IMR-90 (cell line): Measurements from ENCODE around the gene SLC15A1. TPM values are rescaled to one million over a fixed set of nuclear protein-coding genes. Genes with fewer than 3 reads are reported as not detected.

Experiments
- ATAC-seq: fragments of 200-7000 bp; cut with Tn5 transposase; 2 replicates; pipeline ENCODE4 v1.9.1; 2020; ENCODE audit warnings: low read depth, mild to moderate bottlenecking, moderate library complexity
- BruUV-seq: library from RNA; stranded (reverse); fragments of 400-500 nt; replicated peaks from 2 replicates; lab custom pipeline; 2021; lab: Mats Ljungman, UMichigan
- CTCF ChIA-PET: fragments of 300-600 bp; formaldehyde crosslinking; extraction: SDS; loops from one replicate; lab custom pipeline; 2021; ENCODE audit warnings: antibody characterized with exemption; lab: Yijun Ruan, JAX
- POLR2A ChIA-PET: fragments of 300-600 bp; sonication (Branson Sonifier 250); formaldehyde crosslinking; loops from one replicate; lab custom pipeline; 2022; ENCODE audit warnings: antibody characterized with exemption; ENCODE audit not compliant: unreplicated experiment; lab: Charles Lee
- DNase-seq: peaks from one replicate; pipeline ENCODE4 v3.0.0; 2013
- H2AFZ ChIP-seq: replicated peaks from 2 replicates; pipeline ENCODE3; 2013; ENCODE audit warnings: low read length, mild to moderate bottlenecking; ENCODE audit not compliant: poor library complexity
- H2AK5ac ChIP-seq: 2 replicates; pipeline ENCODE4 v1.6.1; 2013; ENCODE audit warnings: low read depth, low read length, inconsistent platforms
- H2AK9ac ChIP-seq: replicated peaks from 2 replicates; pipeline ENCODE3; 2013; ENCODE audit warnings: mild to moderate bottlenecking, low read depth, low read length, moderate library complexity; ENCODE audit not compliant: poor library complexity
- H2BK120ac ChIP-seq: 2 replicates; pipeline ENCODE4 v1.6.1; 2013; ENCODE audit warnings: low read depth, low read length, inconsistent platforms
- H2BK15ac ChIP-seq: 3 replicates; pipeline ENCODE4 v1.6.1; 2013; ENCODE audit warnings: low read depth, low read length, inconsistent platforms
- H2BK20ac ChIP-seq: 2 replicates; pipeline ENCODE4 v1.6.1; 2013; ENCODE audit warnings: low read depth, mild to moderate bottlenecking, inconsistent platforms, low read length, moderate library complexity
- H2BK5ac ChIP-seq: 2 replicates; pipeline ENCODE4 v1.6.1; 2013; ENCODE audit warnings: mild to moderate bottlenecking, low read depth, low read length, inconsistent platforms; ENCODE audit not compliant: poor library complexity, severe bottlenecking
- H3K14ac ChIP-seq: replicated peaks from 2 replicates; pipeline ENCODE4 v1.6.1; 2013; ENCODE audit warnings: low read depth, low read length, inconsistent platforms
- H3K18ac ChIP-seq: 2 replicates; pipeline ENCODE4 v1.6.1; 2013; ENCODE audit warnings: low read depth, low read length, control low read depth
- H3K23ac ChIP-seq: 2 replicates; pipeline ENCODE4 v1.6.1; 2013; ENCODE audit warnings: low read depth, low read length, inconsistent platforms
- H3K27ac ChIP-seq: 2 replicates; pipeline ENCODE4 v1.5.1; 2013; ENCODE audit warnings: mild to moderate bottlenecking, control low read depth, low read length; ENCODE audit not compliant: insufficient read depth
- H3K27me3 ChIP-seq: 2 replicates; pipeline ENCODE4 v1.6.1; 2013; ENCODE audit warnings: low read length; ENCODE audit not compliant: control insufficient read depth, insufficient read depth
- H3K36me3 ChIP-seq: 2 replicates; pipeline ENCODE4 v1.6.1; 2013; ENCODE audit warnings: low read length, mixed read lengths; ENCODE audit not compliant: control insufficient read depth, insufficient read depth
- H3K4ac ChIP-seq: 2 replicates; pipeline ENCODE4 v1.6.1; 2013; ENCODE audit warnings: low read depth, low read length, inconsistent platforms
- H3K4me1 ChIP-seq: 2 replicates; pipeline ENCODE4 v1.6.1; 2013; ENCODE audit warnings: low read length, mixed read lengths; ENCODE audit not compliant: control insufficient read depth, insufficient read depth
- H3K4me2 ChIP-seq: 2 replicates; pipeline ENCODE4 v1.6.1; 2013; ENCODE audit warnings: low read depth, mild to moderate bottlenecking, control low read depth, low read length, moderate library complexity
- H3K4me3 ChIP-seq: 2 replicates; pipeline ENCODE4 v1.5.1; 2013; ENCODE audit warnings: low read depth, mild to moderate bottlenecking, control low read depth, low read length, moderate library complexity; ENCODE audit not compliant: insufficient read depth
- H3K56ac ChIP-seq: 2 replicates; pipeline ENCODE4 v1.6.1; 2013; ENCODE audit warnings: low read length, inconsistent platforms; ENCODE audit not compliant: insufficient read depth; ENCODE audit errors: extremely low read depth
- H3K79me1 ChIP-seq, 2 experiments: 2 replicates each; pipeline ENCODE4 v1.6.1; 2013; ENCODE audit warnings: low read length in 2 of 2, inconsistent platforms in 1 of 2, low read depth in 1 of 2
- H3K9ac ChIP-seq: 2 replicates; pipeline ENCODE4 v1.6.1; 2013; ENCODE audit warnings: low read depth, low read length, control low read depth
- H3K9me1 ChIP-seq: 2 replicates; pipeline ENCODE4 v1.6.1; 2013; ENCODE audit warnings: low read length, inconsistent platforms; ENCODE audit not compliant: insufficient read depth
- H3K9me3 ChIP-seq: 2 replicates; pipeline ENCODE4 v1.6.1; 2013; ENCODE audit warnings: low read length; ENCODE audit not compliant: control insufficient read depth, insufficient read depth
- H4K20me1 ChIP-seq: 2 replicates; pipeline ENCODE4 v1.6.1; 2013; ENCODE audit warnings: low read length, inconsistent platforms; ENCODE audit not compliant: insufficient read depth
- H4K5ac ChIP-seq: 2 replicates; pipeline ENCODE4 v1.6.1; 2013; ENCODE audit warnings: mild to moderate bottlenecking, low read depth, low read length, control low read depth
- H4K8ac ChIP-seq, 2 experiments: 2 replicates each; pipeline ENCODE4 v1.6.1; 2013; ENCODE audit warnings: low read depth in 2 of 2, low read length in 2 of 2, control low read depth in 1 of 2, inconsistent platforms in 1 of 2
- H4K91ac ChIP-seq: 2 replicates; pipeline ENCODE4 v1.6.1; 2013; ENCODE audit warnings: low read depth, low read length, inconsistent platforms; ENCODE audit not compliant: insufficient read depth
- BHLHE40 ChIP-seq: fragments of 150-350 bp; IDR thresholded peaks from 2 replicates; pipeline ENCODE4 v1.6.1; 2016; ENCODE audit warnings: mild to moderate bottlenecking, low read depth, low read length
- CEBPB ChIP-seq: IDR thresholded peaks from 2 replicates; pipeline ENCODE4 v1.6.1; 2012; ENCODE audit warnings: low read depth, low read length, improper control_type of control experiment
- CHD1 ChIP-seq: IDR thresholded peaks from 2 replicates; pipeline ENCODE4 v1.6.1; 2012; ENCODE audit warnings: low read depth, low read length, improper control_type of control experiment
- ELK1 ChIP-seq: fragments of 150-350 bp; IDR thresholded peaks from 2 replicates; pipeline ENCODE4 v1.6.1; 2016; ENCODE audit warnings: low read depth, mild to moderate bottlenecking, low read length, moderate library complexity, borderline replicate concordance
- FOS ChIP-seq: fragments of 150-350 bp; IDR thresholded peaks from 2 replicates; pipeline ENCODE4 v1.6.1; 2016; ENCODE audit warnings: low read depth, low read length
- MAFK ChIP-seq: IDR thresholded peaks from 2 replicates; pipeline ENCODE4 v1.6.1; 2012; ENCODE audit warnings: low read depth, low read length, improper control_type of control experiment
- MAZ ChIP-seq: IDR thresholded peaks from 2 replicates; pipeline ENCODE4 v1.6.1; 2012; ENCODE audit warnings: low read depth, mild to moderate bottlenecking, low read length, improper control_type of control experiment, moderate library complexity, borderline replicate concordance
- MXI1 ChIP-seq: IDR thresholded peaks from 2 replicates; pipeline ENCODE4 v1.6.1; 2012; ENCODE audit warnings: low read depth, mild to moderate bottlenecking, low read length, moderate library complexity, borderline replicate concordance
- NFE2L2 ChIP-seq: fragments of 150-350 bp; IDR thresholded peaks from 2 replicates; pipeline ENCODE4 v1.6.1; 2016; ENCODE audit warnings: low read depth, mild to moderate bottlenecking, low read length
- POLR2A ChIP-seq: IDR thresholded peaks from 2 replicates; pipeline ENCODE4 v1.6.1; 2012; ENCODE audit warnings: mild to moderate bottlenecking, low read depth, low read length
- RAD21 ChIP-seq: IDR thresholded peaks from 2 replicates; pipeline ENCODE4 v1.6.1; 2012; ENCODE audit warnings: low read length, improper control_type of control experiment
- RCOR1 ChIP-seq: IDR thresholded peaks from 2 replicates; pipeline ENCODE4 v1.6.1; 2012; ENCODE audit warnings: mild to moderate bottlenecking, low read length, improper control_type of control experiment; ENCODE audit not compliant: insufficient replicate concordance
- RFX5 ChIP-seq: IDR thresholded peaks from 2 replicates; pipeline ENCODE4 v1.8.0; 2012; ENCODE audit warnings: low read depth, mild to moderate bottlenecking, low read length, moderate library complexity
- SMC3 ChIP-seq: fragments of 150-350 bp; IDR thresholded peaks from 2 replicates; pipeline ENCODE4 v1.6.1; 2016; ENCODE audit warnings: low read depth, mild to moderate bottlenecking, antibody characterized with exemption, low read length, moderate library complexity
- USF2 ChIP-seq: fragments of 150-350 bp; IDR thresholded peaks from 2 replicates; pipeline ENCODE4 v1.6.1; 2017; ENCODE audit warnings: mild to moderate bottlenecking, antibody characterized with exemption, low read length, low read depth
- WGBS, 2 experiments: methylation state at CpG; one replicate each; pipeline versions ENCODE4 v1.1.5 to v1.1.7; 2013; ENCODE audit warnings: missing lambda C conversion rate in 2 of 2; ENCODE audit not compliant: insufficient read length in 1 of 2; ENCODE audit errors: extremely low coverage in 2 of 2; 5-methylcytosine and 5-hydroxymethylcytosine counted together
- dilution Hi-C: fragments of 300-500 bp; cut with HindIII; formaldehyde crosslinking; loops from one replicate; pipeline ENCODE4 v1.14.3; 2018; ENCODE audit warnings: low sequenced_read_pairs; ENCODE audit not compliant: unreplicated experiment
- in situ Hi-C: fragments of 300-500 bp; cut with MboI; formaldehyde crosslinking; loops from 3 replicates; pipeline ENCODE4 v1.14.3; 2019; ENCODE audit warnings: low sequenced_read_pairs, inconsistent platforms, mixed read lengths
- intact Hi-C: fragments of 100-400 bp; cut with micrococcal nuclease; formaldehyde crosslinking; loops from 2 replicates; pipeline ENCODE4 v1.10.0; 2022
- polyA plus RNA-seq, 3 experiments: library from polyadenylated mRNA; depleted of rRNA; stranded (reverse); fragments of >200 nt; gene quantifications; 2 replicates each; pipeline ENCODE4 v1.2.3, GENCODE V29; 2012; ENCODE audit warnings: low replicate concordance in 1 of 3
- total RNA-seq: library from RNA; depleted of rRNA; stranded (reverse); fragments of >200 nt; gene quantifications from 2 replicates; pipeline ENCODE4 v1.2.3, GENCODE V29; 2012
- TF ChIP-seq, protein P1 (sequence below): conservative IDR thresholded peaks from 2 replicates; pipeline ENCODE4 v1.5.1; 2012; ENCODE audit warnings: mild to moderate bottlenecking, low read depth, low read length, improper control_type of control experiment

SLC15A1 gene
- total and polyA plus RNA-seq, 2 of the 4 experiments (the other 2 are of a cell fraction) = not detected

- Histone ChIP-seq H4K8ac (no peak overlapping the region), H3K9me3 (no peaks in the 10 kb centered on the region), H2AK5ac (no peak overlapping the region), H4K91ac (no peak overlapping the region), H3K27ac (no peak overlapping the region), H3K4me2 (no peak overlapping the region), H3K79me1 (no peaks in the 10 kb centered on the region), H3K56ac (no peak overlapping the region), H2BK15ac (no peak overlapping the region), H2AFZ (no peak overlapping the region), H2BK20ac (no peak overlapping the region), H3K36me3 (no peaks in the 10 kb centered on the region), H3K9ac (no peak overlapping the region), H3K27me3 (peaks cover 36% of the 10 kb centered on the region), H3K23ac (no peak overlapping the region), H4K5ac (no peak overlapping the region), H4K20me1 (no peaks in the 10 kb centered on the region), H2BK120ac (no peak overlapping the region), H3K4me3 (no peak overlapping the region), H3K18ac (no peak overlapping the region), H3K4ac (no peak overlapping the region), H2AK9ac (no peak overlapping the region), H2BK5ac (no peak overlapping the region), H3K4me1 (no peaks in the 10 kb centered on the region), H3K9me1 (no peaks in the 10 kb centered on the region), H3K14ac (no peak overlapping the region)
- intact Hi-C loops = no loop called here
- in situ Hi-C loops = no loop called here
- DNase-seq (no peak), ATAC-seq (no peak)
- POLR2A ChIA-PET = no interaction called here
- no TSS peak for BruUV-seq
- CTCF ChIA-PET = no interaction called here
- dilution Hi-C loops = no loop called here
- 19% methylated on average over 2 of the region's 5 CpGs; no CpG with 5 or more reads in 1 of the 2 experiments for WGBS, 2 experiments
- TF ChIP-seq MAZ (no peak), NFE2L2 (no peak), SMC3 (no peak), POLR2A (no peak), CEBPB (no peak), RFX5 (no peak), CHD1 (no peak), USF2 (no peak), ELK1 (no peak), BHLHE40 (no peak), MXI1 (no peak), MAFK (no peak), RCOR1 (no peak), FOS (no peak), RAD21 (no peak)
- TF ChIP-seq, protein P1, sequence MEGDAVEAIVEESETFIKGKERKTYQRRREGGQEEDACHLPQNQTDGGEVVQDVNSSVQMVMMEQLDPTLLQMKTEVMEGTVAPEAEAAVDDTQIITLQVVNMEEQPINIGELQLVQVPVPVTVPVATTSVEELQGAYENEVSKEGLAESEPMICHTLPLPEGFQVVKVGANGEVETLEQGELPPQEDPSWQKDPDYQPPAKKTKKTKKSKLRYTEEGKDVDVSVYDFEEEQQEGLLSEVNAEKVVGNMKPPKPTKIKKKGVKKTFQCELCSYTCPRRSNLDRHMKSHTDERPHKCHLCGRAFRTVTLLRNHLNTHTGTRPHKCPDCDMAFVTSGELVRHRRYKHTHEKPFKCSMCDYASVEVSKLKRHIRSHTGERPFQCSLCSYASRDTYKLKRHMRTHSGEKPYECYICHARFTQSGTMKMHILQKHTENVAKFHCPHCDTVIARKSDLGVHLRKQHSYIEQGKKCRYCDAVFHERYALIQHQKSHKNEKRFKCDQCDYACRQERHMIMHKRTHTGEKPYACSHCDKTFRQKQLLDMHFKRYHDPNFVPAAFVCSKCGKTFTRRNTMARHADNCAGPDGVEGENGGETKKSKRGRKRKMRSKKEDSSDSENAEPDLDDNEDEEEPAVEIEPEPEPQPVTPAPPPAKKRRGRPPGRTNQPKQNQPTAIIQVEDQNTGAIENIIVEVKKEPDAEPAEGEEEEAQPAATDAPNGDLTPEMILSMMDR = no peak
Measured at GRCh38 chr13:98717256-98717655, 35.2 kb downstream of the SLC15A1 start.
